ENCODE data around the gene TBC1D23.

DNA sequence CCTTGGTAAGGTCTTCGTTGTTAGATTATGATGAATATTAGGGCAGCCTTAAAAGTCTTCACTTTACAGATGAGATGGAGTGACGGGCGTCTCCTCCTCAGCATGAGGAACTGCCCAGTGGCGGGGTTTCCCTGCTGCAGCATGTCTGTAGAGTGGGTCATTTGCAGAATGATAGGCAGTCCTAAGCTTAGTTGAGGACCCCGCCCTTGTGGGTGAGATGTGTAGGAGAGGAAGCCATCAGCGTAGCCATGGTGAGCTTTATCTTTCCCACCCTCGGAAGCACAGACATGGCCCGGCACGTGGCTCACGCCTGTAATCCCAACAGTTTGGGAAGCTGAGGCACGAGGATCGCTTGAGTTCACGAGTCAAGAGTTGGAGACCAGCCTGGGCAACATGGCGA is 74.6 kb downstream of the TBC1D23 start:
- TF ChIP-seq, protein P1, sequence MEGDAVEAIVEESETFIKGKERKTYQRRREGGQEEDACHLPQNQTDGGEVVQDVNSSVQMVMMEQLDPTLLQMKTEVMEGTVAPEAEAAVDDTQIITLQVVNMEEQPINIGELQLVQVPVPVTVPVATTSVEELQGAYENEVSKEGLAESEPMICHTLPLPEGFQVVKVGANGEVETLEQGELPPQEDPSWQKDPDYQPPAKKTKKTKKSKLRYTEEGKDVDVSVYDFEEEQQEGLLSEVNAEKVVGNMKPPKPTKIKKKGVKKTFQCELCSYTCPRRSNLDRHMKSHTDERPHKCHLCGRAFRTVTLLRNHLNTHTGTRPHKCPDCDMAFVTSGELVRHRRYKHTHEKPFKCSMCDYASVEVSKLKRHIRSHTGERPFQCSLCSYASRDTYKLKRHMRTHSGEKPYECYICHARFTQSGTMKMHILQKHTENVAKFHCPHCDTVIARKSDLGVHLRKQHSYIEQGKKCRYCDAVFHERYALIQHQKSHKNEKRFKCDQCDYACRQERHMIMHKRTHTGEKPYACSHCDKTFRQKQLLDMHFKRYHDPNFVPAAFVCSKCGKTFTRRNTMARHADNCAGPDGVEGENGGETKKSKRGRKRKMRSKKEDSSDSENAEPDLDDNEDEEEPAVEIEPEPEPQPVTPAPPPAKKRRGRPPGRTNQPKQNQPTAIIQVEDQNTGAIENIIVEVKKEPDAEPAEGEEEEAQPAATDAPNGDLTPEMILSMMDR (conservative IDR thresholded peaks at IDR 0.05): no peak
- no peak for TF ChIP-seq EZH2 (IDR thresholded peaks at IDR 0.05; ENCODE audit: low read depth)

Measured in PC-9 (cell line).